Glutamatergic neuron (in vitro differentiated cells): ENCODE data around the gene IQCM. TPM values are rescaled to one million over a fixed set of nuclear protein-coding genes. Genes with fewer than 3 reads are reported as not detected.
"Not testable (repeated sequence)": the region's sequence is repeated elsewhere in the genome, so short reads cannot be mapped to it uniquely, and the experiment has no call there.

Source experiments
- DNase-seq: peaks from one replicate; pipeline ENCODE4 v3.0.0; 2022
- H3K27ac Mint-ChIP-seq: one replicate; pipeline ENCODE4 v1.8.0; 2020; ENCODE audit warnings: mild to moderate bottlenecking, mixed read lengths, inconsistent platforms; ENCODE audit not compliant: unreplicated experiment
- H3K27me3 Mint-ChIP-seq: one replicate; pipeline ENCODE4 v1.8.0; 2020; ENCODE audit warnings: mild to moderate bottlenecking, moderate library complexity, mixed read lengths, inconsistent platforms; ENCODE audit not compliant: unreplicated experiment
- H3K36me3 Mint-ChIP-seq: one replicate; pipeline ENCODE4 v1.8.0; 2020; ENCODE audit warnings: mild to moderate bottlenecking, mixed read lengths, inconsistent platforms; ENCODE audit not compliant: unreplicated experiment
- H3K4me1 Mint-ChIP-seq: one replicate; pipeline ENCODE4 v1.8.0; 2020; ENCODE audit warnings: mild to moderate bottlenecking, low read depth, mixed read lengths, inconsistent platforms; ENCODE audit not compliant: unreplicated experiment
- H3K4me3 Mint-ChIP-seq: one replicate; pipeline ENCODE4 v1.8.0; 2020; ENCODE audit warnings: mild to moderate bottlenecking, mixed read lengths, inconsistent platforms; ENCODE audit not compliant: unreplicated experiment
- H3K9me3 Mint-ChIP-seq: one replicate; pipeline ENCODE4 v1.8.0; 2020; ENCODE audit warnings: mild to moderate bottlenecking, moderate library complexity, mixed read lengths, inconsistent platforms; ENCODE audit not compliant: unreplicated experiment
- total RNA-seq: library from RNA; stranded (reverse); fragmentation: NEBNext Ultra II Directional; extraction: Animal tissue kit (Norgen Biotek cat#: 25700); gene quantifications from one replicate; pipeline ENCODE4 v1.2.1, GENCODE V29; 2021; ENCODE audit not compliant: unreplicated experiment
- TF ChIP-seq, protein P1 (sequence below): fragments of 200-600 bp; sonication (generic); IDR thresholded peaks from one replicate; pipeline ENCODE4 v1.5.0; 2021; ENCODE audit not compliant: partially characterized antibody, unreplicated experiment

The IQCM gene
- total RNA-seq, 1 donor from 2014 or later, result not detected

DNA sequence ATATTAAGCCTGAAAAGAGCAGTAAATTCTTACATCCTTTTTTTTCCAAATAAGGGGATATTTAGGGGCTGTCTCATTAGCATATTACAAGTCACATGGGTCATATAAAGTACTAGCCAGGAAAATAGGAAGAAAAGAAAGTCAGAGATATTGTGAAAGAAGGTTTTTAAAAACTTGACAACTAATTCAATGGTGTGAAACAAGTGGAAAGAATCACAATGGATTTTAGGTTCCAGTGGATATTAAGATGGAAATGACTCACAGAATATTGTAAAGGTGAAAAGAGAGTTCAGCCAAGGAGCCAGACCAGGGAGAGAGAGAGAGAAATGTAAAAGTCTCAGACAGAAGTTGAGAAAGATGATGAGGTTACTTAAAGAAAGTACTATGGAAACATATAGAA is 297.2 kb downstream of the IQCM start:
- peaks cover 3% of the 10 kb centered on the region for H3K4me1 Mint-ChIP-seq
- no peak for DNase-seq
- H3K4me3 Mint-ChIP-seq, result no peak overlapping the region
- H3K9me3 Mint-ChIP-seq, result peaks cover 1% of the 10 kb centered on the region
- H3K27ac Mint-ChIP-seq, result no peak overlapping the region
- TF ChIP-seq, protein P1, sequence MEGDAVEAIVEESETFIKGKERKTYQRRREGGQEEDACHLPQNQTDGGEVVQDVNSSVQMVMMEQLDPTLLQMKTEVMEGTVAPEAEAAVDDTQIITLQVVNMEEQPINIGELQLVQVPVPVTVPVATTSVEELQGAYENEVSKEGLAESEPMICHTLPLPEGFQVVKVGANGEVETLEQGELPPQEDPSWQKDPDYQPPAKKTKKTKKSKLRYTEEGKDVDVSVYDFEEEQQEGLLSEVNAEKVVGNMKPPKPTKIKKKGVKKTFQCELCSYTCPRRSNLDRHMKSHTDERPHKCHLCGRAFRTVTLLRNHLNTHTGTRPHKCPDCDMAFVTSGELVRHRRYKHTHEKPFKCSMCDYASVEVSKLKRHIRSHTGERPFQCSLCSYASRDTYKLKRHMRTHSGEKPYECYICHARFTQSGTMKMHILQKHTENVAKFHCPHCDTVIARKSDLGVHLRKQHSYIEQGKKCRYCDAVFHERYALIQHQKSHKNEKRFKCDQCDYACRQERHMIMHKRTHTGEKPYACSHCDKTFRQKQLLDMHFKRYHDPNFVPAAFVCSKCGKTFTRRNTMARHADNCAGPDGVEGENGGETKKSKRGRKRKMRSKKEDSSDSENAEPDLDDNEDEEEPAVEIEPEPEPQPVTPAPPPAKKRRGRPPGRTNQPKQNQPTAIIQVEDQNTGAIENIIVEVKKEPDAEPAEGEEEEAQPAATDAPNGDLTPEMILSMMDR, result no peak
- H3K36me3 Mint-ChIP-seq, result no peaks in the 10 kb centered on the region
- H3K27me3 Mint-ChIP-seq, result peaks cover 4% of the 10 kb centered on the region

- TF ChIP-seq, protein P1, result no peak
- H3K27me3 Mint-ChIP-seq, result no peaks in the 10 kb centered on the region
- H3K9me3 Mint-ChIP-seq, result no peaks in the 10 kb centered on the region
- no peak for DNase-seq
- H3K4me1 Mint-ChIP-seq, result no peaks in the 10 kb centered on the region
- no peak overlapping the region for H3K27ac Mint-ChIP-seq
- no peak overlapping the region for H3K4me3 Mint-ChIP-seq
- peaks cover 10% of the 10 kb centered on the region for H3K36me3 Mint-ChIP-seq
These were observed 302.6 kb downstream of the IQCM start for GRCh38 chr4:149513081-149513480.

DNA sequence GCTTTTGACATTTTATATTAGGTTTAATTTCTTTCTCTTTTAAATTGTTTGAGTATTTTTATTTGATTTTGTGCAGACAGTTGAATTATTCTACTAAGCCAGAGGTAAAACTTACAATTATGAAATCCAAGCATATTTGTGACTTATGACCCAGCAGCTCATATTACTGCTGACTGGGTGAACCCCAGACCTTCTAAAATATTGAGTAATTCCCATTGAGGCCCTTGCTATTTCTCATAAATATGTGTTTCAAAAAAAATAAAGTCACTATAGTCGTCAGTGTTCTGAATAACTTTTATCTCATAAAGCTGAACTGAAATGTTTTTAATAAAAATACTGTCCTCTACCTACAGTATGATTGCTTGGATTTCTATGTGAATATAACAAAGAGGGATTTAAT is 303.1 kb downstream of the IQCM start:
- Mint-ChIP-seq H3K27ac (no peak overlapping the region), H3K27me3 (no peaks in the 10 kb centered on the region), H3K36me3 (peaks cover 11% of the 10 kb centered on the region), H3K9me3 (no peaks in the 10 kb centered on the region), H3K4me3 (no peak overlapping the region), H3K4me1 (no peaks in the 10 kb centered on the region)
- TF ChIP-seq, protein P1, result no peak
- no peak for DNase-seq

DNA sequence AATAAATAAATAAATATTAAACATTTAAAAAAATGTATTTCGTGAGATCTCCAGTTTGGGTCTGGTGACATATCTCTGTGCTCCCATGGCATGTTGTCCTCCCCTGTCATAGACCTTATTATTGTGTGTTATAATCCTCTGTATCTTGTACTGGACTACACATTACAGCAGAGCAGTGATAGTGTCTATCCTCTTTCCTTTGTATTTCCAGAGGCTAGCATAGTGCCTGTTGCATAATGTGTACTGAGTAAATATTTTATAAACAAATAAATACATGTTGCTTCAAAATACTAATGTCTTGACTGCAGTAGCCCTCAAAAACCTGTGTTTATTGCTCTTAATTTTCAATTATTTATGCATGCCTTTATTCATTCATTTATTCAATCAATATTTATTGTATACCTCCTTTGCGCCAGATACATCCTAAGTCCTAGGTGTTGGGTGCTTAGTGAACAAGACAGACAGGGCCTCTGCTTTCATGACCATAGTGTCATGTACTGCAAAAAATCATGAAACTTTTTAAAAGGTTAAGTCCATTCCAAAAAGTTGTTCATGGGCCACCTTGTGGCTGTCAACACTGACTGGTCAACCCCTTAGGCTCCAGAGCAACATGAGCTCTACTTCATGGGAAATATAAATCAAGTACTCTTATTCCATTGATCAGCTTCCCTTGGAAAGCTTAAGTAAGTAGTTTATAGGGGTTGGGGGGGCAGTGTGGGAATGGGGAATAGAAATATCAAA is 303.9 kb downstream of the IQCM start:
- H3K9me3 Mint-ChIP-seq, result no peaks in the 10 kb centered on the region
- no peak for DNase-seq
- no peaks in the 10 kb centered on the region for H3K4me1 Mint-ChIP-seq
- no peak overlapping the region for H3K27ac Mint-ChIP-seq
- no peak overlapping the region for H3K4me3 Mint-ChIP-seq
- TF ChIP-seq, protein P1, result no peak
- H3K36me3 Mint-ChIP-seq, result peaks cover 11% of the 10 kb centered on the region
- H3K27me3 Mint-ChIP-seq, result no peaks in the 10 kb centered on the region

DNA sequence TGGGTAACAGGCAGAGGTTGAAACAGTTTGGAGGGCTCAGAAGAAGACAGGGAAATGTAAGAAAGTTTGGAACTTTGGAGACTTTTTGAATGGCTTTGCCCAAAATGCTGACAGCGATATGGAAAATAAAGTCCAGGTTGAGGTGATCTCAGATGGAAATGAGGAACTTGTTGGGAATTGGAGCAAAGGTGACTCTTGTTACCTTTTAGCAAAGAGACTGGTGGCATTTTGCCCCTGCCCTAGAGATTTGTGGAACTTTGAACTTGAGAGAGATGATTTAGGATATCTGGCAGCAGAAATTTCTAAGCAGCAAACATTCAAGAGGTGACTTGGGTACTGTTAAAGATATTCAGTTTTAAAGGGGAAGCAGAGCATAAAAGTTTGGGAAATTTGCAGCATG is 308.3 kb downstream of the IQCM start:
- not testable (repeated sequence) for H3K9me3 Mint-ChIP-seq, H3K4me3 Mint-ChIP-seq, H3K27me3 Mint-ChIP-seq, DNase-seq, H3K4me1 Mint-ChIP-seq, H3K27ac Mint-ChIP-seq
- peaks cover 11% of the 10 kb centered on the region for H3K36me3 Mint-ChIP-seq
